Measurements from ENCODE around the gene MORC3. TPM values are rescaled to one million over a fixed set of nuclear protein-coding genes. Genes with fewer than 3 reads are reported as not detected.

MORC3 gene
- total RNA-seq, 4 donors from 2014 or later = 31.0 to 54.8 (median 48.4) TPM

DNA sequence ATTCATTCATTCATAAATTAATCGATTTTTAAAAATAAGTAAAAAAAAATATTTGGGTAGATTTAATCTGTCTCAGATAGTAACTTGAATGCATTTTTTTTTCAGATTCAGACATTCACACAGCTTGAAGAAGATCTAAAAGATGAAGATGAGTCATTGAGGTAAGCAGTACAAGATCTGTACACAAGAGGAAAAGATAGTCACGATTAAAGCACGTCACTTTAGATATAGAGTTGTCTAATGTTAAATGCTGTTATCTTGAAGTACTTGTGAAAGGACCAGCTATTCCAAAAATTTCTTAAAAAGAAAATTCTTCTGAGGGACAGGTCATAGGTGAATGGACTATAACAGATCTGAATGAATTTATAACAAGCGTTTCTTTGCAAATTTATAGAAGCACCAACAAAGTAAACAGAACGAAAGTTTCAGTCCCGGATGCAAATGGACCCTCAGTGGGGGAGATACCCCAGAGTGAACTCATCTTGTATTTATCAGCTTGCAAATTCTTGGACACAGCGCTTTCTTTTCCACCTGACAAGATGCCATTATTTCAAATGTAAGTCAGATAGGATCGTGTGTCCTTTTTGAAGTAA is 31.2 kb upstream of the MORC3 start:
- H3K9me3 ChIP-seq = no peaks in the 10 kb centered on the region
- no peak for ATAC-seq
- 59 to 81% methylated on average over 5 to 8 of the region's 8 CpGs for WGBS, 2 donors (ENCODE audit: low coverage in 1 of 2)
- no peak overlapping the region for H3K4me3 ChIP-seq
- no peak overlapping the region for H3K27ac ChIP-seq
- TF ChIP-seq, protein P1, sequence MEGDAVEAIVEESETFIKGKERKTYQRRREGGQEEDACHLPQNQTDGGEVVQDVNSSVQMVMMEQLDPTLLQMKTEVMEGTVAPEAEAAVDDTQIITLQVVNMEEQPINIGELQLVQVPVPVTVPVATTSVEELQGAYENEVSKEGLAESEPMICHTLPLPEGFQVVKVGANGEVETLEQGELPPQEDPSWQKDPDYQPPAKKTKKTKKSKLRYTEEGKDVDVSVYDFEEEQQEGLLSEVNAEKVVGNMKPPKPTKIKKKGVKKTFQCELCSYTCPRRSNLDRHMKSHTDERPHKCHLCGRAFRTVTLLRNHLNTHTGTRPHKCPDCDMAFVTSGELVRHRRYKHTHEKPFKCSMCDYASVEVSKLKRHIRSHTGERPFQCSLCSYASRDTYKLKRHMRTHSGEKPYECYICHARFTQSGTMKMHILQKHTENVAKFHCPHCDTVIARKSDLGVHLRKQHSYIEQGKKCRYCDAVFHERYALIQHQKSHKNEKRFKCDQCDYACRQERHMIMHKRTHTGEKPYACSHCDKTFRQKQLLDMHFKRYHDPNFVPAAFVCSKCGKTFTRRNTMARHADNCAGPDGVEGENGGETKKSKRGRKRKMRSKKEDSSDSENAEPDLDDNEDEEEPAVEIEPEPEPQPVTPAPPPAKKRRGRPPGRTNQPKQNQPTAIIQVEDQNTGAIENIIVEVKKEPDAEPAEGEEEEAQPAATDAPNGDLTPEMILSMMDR (IDR thresholded peaks at IDR 0.05) = no peak
- TF ChIP-seq EP300 (IDR thresholded peaks at IDR 0.05) (no peak), POLR2A (IDR thresholded peaks at IDR 0.05) (no peak), POLR2AphosphoS5 (IDR thresholded peaks at IDR 0.05) (no peak)
- no peaks in the 10 kb centered on the region for H3K27me3 ChIP-seq
- no peaks in the 10 kb centered on the region for H3K4me1 ChIP-seq
- H3K36me3 ChIP-seq = peaks cover 0 to 63% of the 10 kb centered on the region in 2 donors

DNA sequence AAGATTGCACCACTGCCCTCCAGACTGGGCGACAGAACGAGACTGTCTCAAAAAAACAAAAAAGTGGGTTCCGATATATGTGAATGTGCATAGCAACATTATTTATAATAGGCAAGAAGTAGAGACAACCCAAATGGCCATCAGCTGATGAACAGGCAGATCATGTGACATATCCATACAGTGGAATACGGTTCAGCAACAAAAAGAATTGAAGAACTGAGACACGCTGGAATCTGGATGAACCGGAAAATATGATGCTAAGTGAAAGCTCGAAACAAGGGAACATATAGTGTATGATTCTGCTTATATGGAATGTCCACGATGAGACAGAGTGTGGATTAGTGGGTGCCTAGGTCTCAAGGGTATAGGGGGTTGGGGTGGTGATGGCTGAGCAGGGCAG is 28.5 kb upstream of the MORC3 start:
- H3K27ac ChIP-seq = no peak overlapping the region
- H3K9me3 ChIP-seq = no peaks in the 10 kb centered on the region
- TF ChIP-seq, protein P1 (IDR thresholded peaks at IDR 0.05) = no peak
- H3K4me1 ChIP-seq = no peaks in the 10 kb centered on the region
- 69 to 85% methylated on average over 3 to 8 of the region's 8 CpGs for WGBS, 2 donors (ENCODE audit: low coverage in 1 of 2)
- no peaks in the 10 kb centered on the region for H3K27me3 ChIP-seq
- peaks cover 0 to 63% of the 10 kb centered on the region in 2 donors for H3K36me3 ChIP-seq
- ATAC-seq = no peak
- no peak overlapping the region for H3K4me3 ChIP-seq

DNA sequence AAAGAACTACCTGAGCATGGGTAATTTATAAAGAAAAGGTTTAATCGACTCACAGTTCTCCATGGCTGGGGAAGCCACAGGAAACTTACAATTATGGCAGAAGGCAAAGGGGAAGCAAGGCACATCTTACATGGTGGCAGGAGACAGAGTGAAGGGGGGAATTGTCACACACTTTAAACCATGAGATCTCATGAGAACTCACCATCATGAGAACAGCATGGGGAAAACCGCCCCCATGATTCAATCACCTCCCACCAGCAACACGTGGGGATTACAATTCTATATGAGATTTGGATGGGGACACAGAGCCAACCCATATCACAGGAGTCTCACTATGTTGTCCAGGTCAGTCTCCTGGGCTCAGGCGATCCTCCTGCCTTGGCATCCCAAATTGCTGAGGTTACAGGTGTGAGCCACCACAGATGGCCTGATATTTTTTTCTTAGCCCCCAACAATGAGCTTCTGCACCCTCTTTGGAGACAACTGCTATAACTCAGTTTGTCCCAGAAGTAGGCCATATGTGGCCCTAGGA is 22.5 kb upstream of the MORC3 start:
- H3K9me3 ChIP-seq = no peaks in the 10 kb centered on the region
- no peak for ATAC-seq
- WGBS, 2 donors (ENCODE audit: low coverage in 1 of 2) = 62 to 93% methylated on average over 2 to 4 of the region's 4 CpGs
- TF ChIP-seq POLR2A (IDR thresholded peaks at IDR 0.05) (no peak), EP300 (IDR thresholded peaks at IDR 0.05) (no peak), POLR2AphosphoS5 (IDR thresholded peaks at IDR 0.05) (no peak)
- TF ChIP-seq, protein P1 (IDR thresholded peaks at IDR 0.05) = no peak
- peak overlapping the region in 3 of 4 donors; percentile 35 to 44 (median 43) for H3K27ac ChIP-seq
- H3K4me3 ChIP-seq = peak overlapping the region in 1 of 2 donors; percentile 10
- H3K36me3 ChIP-seq = peaks cover 0 to 18% of the 10 kb centered on the region in 2 donors
- no peaks in the 10 kb centered on the region for H3K4me1 ChIP-seq
- H3K27me3 ChIP-seq = no peaks in the 10 kb centered on the region

DNA sequence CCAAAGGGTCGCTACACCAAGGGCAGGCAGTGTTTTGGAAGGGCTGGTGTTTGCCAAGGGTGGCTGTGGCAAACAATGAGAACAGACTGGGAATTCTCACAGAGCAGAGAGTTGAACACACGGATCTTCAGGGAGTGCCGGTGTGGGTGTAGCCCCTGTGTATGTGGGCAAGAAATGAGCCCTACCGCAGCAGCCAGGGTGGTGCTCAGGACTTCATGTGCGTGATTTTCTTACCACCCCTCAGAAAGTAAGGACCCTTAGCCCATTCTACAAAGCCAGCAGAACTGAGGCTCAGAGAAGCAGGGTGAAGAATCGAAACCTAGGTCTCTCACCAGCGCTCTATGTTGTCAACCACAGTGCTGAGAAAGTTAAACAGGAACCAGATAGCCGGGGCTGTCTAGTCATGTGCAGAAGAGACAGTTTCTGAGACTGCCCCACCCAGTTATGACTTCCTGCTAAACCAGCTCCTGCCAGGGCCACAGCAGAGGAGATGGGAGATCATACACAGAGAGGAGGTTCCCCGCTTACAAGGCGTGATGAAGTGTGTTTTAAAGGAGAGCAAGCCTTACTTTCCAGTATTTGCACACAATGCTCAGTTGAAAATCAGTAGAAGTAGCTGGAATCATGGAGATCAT is 21.9 kb upstream of the MORC3 start:
- TF ChIP-seq POLR2A (IDR thresholded peaks at IDR 0.05) = no peak
- TF ChIP-seq EP300 (IDR thresholded peaks at IDR 0.05) = no peak
- TF ChIP-seq, protein P1 (IDR thresholded peaks at IDR 0.05) = no peak
- no peak for TF ChIP-seq POLR2AphosphoS5 (IDR thresholded peaks at IDR 0.05)
- H3K4me1 ChIP-seq = no peaks in the 10 kb centered on the region
- peak overlapping the region in 3 of 4 donors; percentile 35 to 44 (median 43) for H3K27ac ChIP-seq
- H3K9me3 ChIP-seq = no peaks in the 10 kb centered on the region
- peaks cover 0 to 12% of the 10 kb centered on the region in 2 donors for H3K36me3 ChIP-seq
- H3K4me3 ChIP-seq = peak overlapping the region in 1 of 2 donors; percentile 10
- H3K27me3 ChIP-seq = no peaks in the 10 kb centered on the region
- 10 to 45% methylated on average over 2 to 6 of the region's 10 CpGs for WGBS, 2 donors (ENCODE audit: low coverage in 1 of 2)
- ATAC-seq = peak; percentile 73
